ENCODE results near the gene VWA5B1.

Gene VWA5B1

DNA sequence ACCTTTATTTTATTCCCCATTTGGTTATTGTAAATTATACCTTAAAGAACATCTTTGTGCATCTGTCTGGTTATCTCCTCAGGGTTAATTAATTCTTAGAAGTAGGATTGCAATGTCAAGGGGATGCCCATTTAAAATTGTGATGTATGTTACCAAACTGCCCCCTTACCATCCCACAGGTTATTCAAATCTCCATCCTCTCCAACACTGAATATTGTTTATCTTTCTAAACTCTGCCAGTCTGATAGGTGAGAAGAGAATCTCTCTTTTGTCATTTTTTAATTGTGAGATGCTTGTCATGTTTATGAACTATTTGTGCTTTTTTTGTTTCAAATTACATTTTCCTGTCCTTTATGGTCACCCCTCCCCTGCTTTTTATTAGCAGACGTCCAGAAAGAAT, 55.8 kb downstream of the VWA5B1 start:
- no peak for DNase-seq (ENCODE audit: low read depth)
- TF ChIP-seq, protein P1, sequence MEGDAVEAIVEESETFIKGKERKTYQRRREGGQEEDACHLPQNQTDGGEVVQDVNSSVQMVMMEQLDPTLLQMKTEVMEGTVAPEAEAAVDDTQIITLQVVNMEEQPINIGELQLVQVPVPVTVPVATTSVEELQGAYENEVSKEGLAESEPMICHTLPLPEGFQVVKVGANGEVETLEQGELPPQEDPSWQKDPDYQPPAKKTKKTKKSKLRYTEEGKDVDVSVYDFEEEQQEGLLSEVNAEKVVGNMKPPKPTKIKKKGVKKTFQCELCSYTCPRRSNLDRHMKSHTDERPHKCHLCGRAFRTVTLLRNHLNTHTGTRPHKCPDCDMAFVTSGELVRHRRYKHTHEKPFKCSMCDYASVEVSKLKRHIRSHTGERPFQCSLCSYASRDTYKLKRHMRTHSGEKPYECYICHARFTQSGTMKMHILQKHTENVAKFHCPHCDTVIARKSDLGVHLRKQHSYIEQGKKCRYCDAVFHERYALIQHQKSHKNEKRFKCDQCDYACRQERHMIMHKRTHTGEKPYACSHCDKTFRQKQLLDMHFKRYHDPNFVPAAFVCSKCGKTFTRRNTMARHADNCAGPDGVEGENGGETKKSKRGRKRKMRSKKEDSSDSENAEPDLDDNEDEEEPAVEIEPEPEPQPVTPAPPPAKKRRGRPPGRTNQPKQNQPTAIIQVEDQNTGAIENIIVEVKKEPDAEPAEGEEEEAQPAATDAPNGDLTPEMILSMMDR (IDR thresholded peaks at IDR 0.05; ENCODE audit: low read length, missing control alignments) = no peak
- H3K4me3 ChIP-seq (replicated peaks; ENCODE audit: low read depth, low read length) = no peak overlapping the region

- no peak overlapping the region for H3K4me3 ChIP-seq (replicated peaks; ENCODE audit: low read depth, low read length)
- TF ChIP-seq, protein P1 (IDR thresholded peaks at IDR 0.05; ENCODE audit: low read length, missing control alignments) = no peak
- no peak for DNase-seq (ENCODE audit: low read depth)
These were observed 57.0 kb downstream of the VWA5B1 start for GRCh38 chr1:20347699-20348098.

GRCh38 chr1:20348326-20348915, 57.7 kb downstream of the VWA5B1 start:
- no peak for DNase-seq (ENCODE audit: low read depth)
- TF ChIP-seq, protein P1 (IDR thresholded peaks at IDR 0.05; ENCODE audit: low read length, missing control alignments) = no peak
- H3K4me3 ChIP-seq (replicated peaks; ENCODE audit: low read depth, low read length) = no peak overlapping the region

- TF ChIP-seq, protein P1 (IDR thresholded peaks at IDR 0.05; ENCODE audit: low read length, missing control alignments) = no peak
- no peak overlapping the region for H3K4me3 ChIP-seq (replicated peaks; ENCODE audit: low read depth, low read length)
- DNase-seq (ENCODE audit: low read depth) = no peak
These were observed 58.9 kb downstream of the VWA5B1 start for GRCh38 chr1:20349561-20349960.

DNA sequence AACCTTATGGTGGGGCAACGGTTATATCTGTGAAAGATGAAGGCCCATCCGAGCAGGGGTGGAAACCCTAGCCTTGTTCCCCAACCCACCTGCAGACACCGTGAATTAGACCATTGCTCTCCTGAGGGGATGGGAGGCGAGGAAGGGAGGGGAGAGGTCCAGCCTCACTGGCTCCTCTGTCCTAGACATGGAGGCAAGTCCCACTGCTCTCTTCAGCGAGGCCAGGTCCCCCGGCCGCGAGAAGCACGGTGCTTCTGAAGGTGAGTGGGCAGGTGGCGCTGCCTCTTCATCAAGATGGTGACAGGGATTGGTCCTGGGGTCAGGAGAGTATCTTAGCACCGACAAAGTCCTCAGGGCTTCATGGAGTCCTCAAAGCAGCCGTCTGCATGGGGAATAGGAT, 59.3 kb downstream of the VWA5B1 start:
- no peak overlapping the region for H3K4me3 ChIP-seq (replicated peaks; ENCODE audit: low read depth, low read length)
- TF ChIP-seq, protein P1 (IDR thresholded peaks at IDR 0.05; ENCODE audit: low read length, missing control alignments) = no peak
- no peak for DNase-seq (ENCODE audit: low read depth)

DNA sequence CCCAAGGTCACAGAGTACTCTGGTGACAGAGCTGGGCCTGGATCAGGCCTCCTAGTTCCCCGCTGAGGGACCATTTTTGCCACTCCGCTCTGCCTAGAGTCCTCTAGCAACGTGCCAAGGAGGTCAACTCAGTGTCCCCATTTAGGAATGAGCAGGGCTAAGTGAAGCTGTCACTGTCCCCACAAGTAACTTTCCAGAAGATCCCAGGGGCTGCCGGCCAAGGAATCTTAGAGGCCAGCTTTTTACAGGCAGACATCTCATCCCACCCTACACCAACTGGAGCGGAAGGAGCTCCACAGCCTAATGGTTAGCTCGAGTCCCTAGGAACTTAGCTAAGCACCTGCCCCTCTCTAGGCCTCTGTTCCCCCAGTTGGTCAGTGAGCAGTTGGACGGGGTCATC, 59.7 kb downstream of the VWA5B1 start:
- TF ChIP-seq, protein P1 (IDR thresholded peaks at IDR 0.05; ENCODE audit: low read length, missing control alignments) = no peak

More for the DNA sequence above, 59.7 kb downstream of the VWA5B1 start:
- no peak overlapping the region for H3K4me3 ChIP-seq (replicated peaks; ENCODE audit: low read depth, low read length)
- no peak for DNase-seq (ENCODE audit: low read depth)
